Measurements from ENCODE around the gene MAG.

GRCh38 chr19:35262101-35262761 lies 29.7 kb upstream of the MAG start:
- TF ChIP-seq ZNF239 (CRISPR knock-in tag; IDR thresholded peaks at IDR 0.05): no peak
- TF ChIP-seq POLR2AphosphoS5 (IDR thresholded peaks at IDR 0.05; ENCODE audit: control insufficient read depth, insufficient read depth, low read depth, low read length): no peak

Measured in K562 (cell line).